Measurements from ENCODE around the gene CHMP4B. TPM values are rescaled to one million over a fixed set of nuclear protein-coding genes. Genes with fewer than 3 reads are reported as not detected.

Gene CHMP4B
- total and polyA plus RNA-seq, 12 donors: 55.1 to 150 (median 93.4) TPM

DNA sequence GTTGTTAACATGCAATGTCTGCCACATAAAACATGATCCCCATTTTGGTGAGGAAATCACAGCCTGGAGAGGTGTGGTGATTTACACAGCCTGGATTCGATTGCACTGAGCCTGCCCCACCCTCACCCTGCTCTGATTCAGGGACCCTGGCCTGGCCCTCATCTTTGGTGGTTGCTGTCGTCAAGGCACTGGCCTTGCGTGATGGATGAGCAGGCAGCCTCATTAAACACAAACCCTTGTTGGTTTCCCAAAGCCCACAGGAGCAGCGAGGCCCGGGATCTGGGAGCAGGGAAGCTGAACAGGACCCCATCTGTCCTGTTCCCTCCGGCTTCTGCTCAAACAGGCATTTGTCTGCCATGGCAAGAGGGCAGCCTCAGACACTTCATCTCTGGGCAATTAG lies 70.8 kb downstream of the CHMP4B start:
- Histone ChIP-seq H3K27ac (no peak overlapping the region), H3K4me1 (replicated peaks in 1 of 2) (no peaks in the 10 kb centered on the region), H3K4me3 (no peak overlapping the region), H3K27me3 (no peaks in the 10 kb centered on the region), H3K36me3 (replicated peaks in 1 of 2) (no peaks in the 10 kb centered on the region), H3K9me3 (replicated peaks in 1 of 3) (peaks cover 0 to 8% (median 0%) of the 10 kb centered on the region in 3 donors)
- WGBS, 4 donors: 0 to 61% (median 39%) methylated on average over 1 to 6 of the region's 6 CpGs
- intact Hi-C loops (cut with DNase I): no loop called here
- DNase-seq: no peak
- no peak for TF ChIP-seq POLR2A (IDR thresholded peaks at IDR 0.05)
- TF ChIP-seq, protein P1, sequence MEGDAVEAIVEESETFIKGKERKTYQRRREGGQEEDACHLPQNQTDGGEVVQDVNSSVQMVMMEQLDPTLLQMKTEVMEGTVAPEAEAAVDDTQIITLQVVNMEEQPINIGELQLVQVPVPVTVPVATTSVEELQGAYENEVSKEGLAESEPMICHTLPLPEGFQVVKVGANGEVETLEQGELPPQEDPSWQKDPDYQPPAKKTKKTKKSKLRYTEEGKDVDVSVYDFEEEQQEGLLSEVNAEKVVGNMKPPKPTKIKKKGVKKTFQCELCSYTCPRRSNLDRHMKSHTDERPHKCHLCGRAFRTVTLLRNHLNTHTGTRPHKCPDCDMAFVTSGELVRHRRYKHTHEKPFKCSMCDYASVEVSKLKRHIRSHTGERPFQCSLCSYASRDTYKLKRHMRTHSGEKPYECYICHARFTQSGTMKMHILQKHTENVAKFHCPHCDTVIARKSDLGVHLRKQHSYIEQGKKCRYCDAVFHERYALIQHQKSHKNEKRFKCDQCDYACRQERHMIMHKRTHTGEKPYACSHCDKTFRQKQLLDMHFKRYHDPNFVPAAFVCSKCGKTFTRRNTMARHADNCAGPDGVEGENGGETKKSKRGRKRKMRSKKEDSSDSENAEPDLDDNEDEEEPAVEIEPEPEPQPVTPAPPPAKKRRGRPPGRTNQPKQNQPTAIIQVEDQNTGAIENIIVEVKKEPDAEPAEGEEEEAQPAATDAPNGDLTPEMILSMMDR (IDR thresholded peaks at IDR 0.05): no peak

DNA sequence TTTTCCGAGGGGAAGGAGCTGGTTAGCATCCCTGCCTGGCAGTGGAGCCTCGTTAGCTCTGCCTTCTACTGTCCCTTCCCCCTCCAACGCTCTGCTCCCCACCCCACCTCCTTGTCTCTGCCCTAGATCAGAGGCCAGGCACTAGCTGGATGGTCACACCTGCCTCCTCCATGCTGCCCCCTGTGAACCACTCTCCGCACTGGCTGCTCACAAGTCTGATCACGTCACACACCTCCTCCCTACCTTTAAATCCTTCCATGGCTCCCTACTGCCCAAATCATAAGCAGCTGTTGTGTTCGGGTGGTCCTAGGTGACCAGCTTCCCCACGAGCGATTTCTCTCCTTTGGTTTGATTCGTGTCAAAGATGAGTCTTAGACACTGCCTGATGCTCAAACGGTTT lies 71.3 kb downstream of the CHMP4B start:
- Histone ChIP-seq H3K27me3 (no peaks in the 10 kb centered on the region), H3K36me3 (replicated peaks in 1 of 2) (no peaks in the 10 kb centered on the region), H3K27ac (no peak overlapping the region), H3K9me3 (replicated peaks in 1 of 3) (peaks cover 0 to 8% (median 0%) of the 10 kb centered on the region in 3 donors), H3K4me1 (replicated peaks in 1 of 2) (no peaks in the 10 kb centered on the region), H3K4me3 (no peak overlapping the region)
- intact Hi-C loops (cut with DNase I): no loop called here
- no peak for TF ChIP-seq POLR2A (IDR thresholded peaks at IDR 0.05)
- TF ChIP-seq, protein P1 (IDR thresholded peaks at IDR 0.05): no peak
- 67 to 77% (median 73%) methylated on average over 10 of the region's 10 CpGs for WGBS, 4 donors
- no peak for DNase-seq

DNA sequence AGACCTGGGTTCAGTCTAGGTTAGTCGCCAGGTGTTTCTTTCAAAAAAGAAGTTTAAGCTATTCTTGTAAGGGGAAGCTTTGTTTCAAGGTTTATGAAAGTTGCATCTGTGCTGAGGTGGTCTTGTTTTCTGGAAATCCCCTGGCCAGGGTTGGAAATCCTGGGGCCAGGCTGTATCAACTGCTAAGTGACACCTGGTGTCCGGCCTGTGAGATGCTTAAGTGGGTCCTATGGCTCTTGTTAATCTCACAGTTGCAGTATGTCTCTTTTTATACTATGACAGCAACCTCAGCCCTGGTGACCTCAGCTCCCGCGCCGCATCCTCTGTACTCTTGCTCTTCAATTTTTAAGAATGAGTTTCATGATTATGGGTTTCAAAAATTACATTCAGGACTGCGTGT lies 72.0 kb downstream of the CHMP4B start:
- 83 to 86% (median 85%) methylated on average over 6 of the region's 6 CpGs for WGBS, 4 donors
- peaks cover 0 to 8% (median 0%) of the 10 kb centered on the region in 3 donors for H3K9me3 ChIP-seq (replicated peaks in 1 of 3)
- TF ChIP-seq POLR2A (IDR thresholded peaks at IDR 0.05): no peak
- TF ChIP-seq, protein P1 (IDR thresholded peaks at IDR 0.05): no peak
- H3K27ac ChIP-seq: no peak overlapping the region
- intact Hi-C loops (cut with DNase I): no loop called here
- H3K36me3 ChIP-seq (replicated peaks in 1 of 2): no peaks in the 10 kb centered on the region
- H3K27me3 ChIP-seq: no peaks in the 10 kb centered on the region
- no peak overlapping the region for H3K4me3 ChIP-seq
- DNase-seq: no peak
- no peaks in the 10 kb centered on the region for H3K4me1 ChIP-seq (replicated peaks in 1 of 2)

DNA sequence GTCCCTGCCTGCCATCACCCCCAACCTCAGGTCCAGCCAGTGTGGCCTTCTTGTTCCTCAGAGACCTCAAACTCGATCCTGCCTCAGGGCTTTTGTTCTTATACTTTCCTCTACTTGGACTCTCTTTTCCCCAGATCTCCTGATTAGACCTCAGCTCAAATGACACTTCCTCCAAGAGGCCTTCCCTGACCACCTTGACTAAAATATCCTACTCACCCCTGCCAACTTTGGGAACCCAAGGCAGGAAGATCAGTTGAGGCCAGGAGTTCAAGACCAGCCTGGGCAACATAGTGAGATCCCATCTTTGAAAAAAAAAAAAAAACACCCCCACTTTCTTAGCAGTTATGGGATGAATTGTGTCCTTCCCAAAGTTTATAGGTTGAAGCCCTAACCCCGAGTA lies 73.5 kb downstream of the CHMP4B start:
- intact Hi-C loops (cut with DNase I): no loop called here
- H3K27ac ChIP-seq: no peak overlapping the region
- WGBS, 4 donors: 81 to 92% (median 85%) methylated on average over 2 of the region's 2 CpGs
- no peak for TF ChIP-seq POLR2A (IDR thresholded peaks at IDR 0.05)
- TF ChIP-seq, protein P1 (IDR thresholded peaks at IDR 0.05): no peak
- H3K9me3 ChIP-seq (replicated peaks in 1 of 3): peaks cover 0 to under 1% (median 0%) of the 10 kb centered on the region in 3 donors
- H3K4me3 ChIP-seq: no peak overlapping the region
- no peaks in the 10 kb centered on the region for H3K4me1 ChIP-seq (replicated peaks in 1 of 2)
- no peak for DNase-seq
- H3K27me3 ChIP-seq: no peaks in the 10 kb centered on the region
- no peaks in the 10 kb centered on the region for H3K36me3 ChIP-seq (replicated peaks in 1 of 2)

All from adrenal gland (tissue), 12 donors.